ENCODE data around the gene LDLRAD4. TPM values are rescaled to one million over a fixed set of nuclear protein-coding genes. Genes with fewer than 3 reads are reported as not detected.

The LDLRAD4 gene
- total RNA-seq, 2 experiments from 2014 or later = 37.3 to 38.5 TPM

DNA sequence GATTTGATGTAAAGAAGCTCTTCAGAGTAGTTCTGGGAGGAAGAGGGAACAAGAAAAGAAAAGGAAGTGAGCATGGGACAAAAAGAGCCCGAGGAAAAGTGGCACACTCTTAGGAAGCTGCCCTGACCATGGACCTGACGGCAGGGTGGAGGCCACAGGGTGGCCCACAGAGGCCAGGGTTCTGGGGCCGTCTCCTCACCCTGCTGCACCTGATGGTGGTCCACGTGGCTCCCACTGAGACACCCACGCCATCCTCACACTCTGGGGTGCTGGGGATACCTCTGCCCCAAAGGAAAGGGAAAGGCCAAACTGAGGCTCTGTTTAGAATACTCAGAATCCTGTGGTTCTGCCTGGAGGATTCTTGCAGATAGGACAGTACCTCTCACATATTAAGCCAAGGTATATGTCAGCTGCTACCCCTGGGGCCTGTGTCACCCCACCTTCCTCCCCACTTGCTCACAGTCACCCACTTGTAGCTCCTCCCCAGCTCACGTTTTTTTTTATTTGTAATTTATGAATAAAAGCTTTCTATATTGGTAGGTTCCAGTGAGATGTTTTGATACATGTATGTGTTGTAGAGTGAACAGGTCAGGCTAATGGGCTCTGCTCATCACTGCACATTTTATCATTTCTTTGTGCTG is 171.1 kb downstream of the LDLRAD4 start:
- TF ChIP-seq, protein P1, sequence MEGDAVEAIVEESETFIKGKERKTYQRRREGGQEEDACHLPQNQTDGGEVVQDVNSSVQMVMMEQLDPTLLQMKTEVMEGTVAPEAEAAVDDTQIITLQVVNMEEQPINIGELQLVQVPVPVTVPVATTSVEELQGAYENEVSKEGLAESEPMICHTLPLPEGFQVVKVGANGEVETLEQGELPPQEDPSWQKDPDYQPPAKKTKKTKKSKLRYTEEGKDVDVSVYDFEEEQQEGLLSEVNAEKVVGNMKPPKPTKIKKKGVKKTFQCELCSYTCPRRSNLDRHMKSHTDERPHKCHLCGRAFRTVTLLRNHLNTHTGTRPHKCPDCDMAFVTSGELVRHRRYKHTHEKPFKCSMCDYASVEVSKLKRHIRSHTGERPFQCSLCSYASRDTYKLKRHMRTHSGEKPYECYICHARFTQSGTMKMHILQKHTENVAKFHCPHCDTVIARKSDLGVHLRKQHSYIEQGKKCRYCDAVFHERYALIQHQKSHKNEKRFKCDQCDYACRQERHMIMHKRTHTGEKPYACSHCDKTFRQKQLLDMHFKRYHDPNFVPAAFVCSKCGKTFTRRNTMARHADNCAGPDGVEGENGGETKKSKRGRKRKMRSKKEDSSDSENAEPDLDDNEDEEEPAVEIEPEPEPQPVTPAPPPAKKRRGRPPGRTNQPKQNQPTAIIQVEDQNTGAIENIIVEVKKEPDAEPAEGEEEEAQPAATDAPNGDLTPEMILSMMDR (IDR thresholded peaks at IDR 0.05) = no peak
- no peak overlapping the region for H3K4me3 Mint-ChIP-seq
- H3K27ac Mint-ChIP-seq = no peak overlapping the region
- no peak for ATAC-seq
- ChIA-PET CTCF (interaction anchor here (0.8 to 1.1 kb wide), 2 partner anchors 88 to 173 kb away, joined by 3 to 4 read pairs; no protein-coding TSS in a partner anchor), POLR2A (interaction anchor here (0.9 to 1.0 kb wide), 2 partner anchors 27 to 173 kb away, joined by 3 read pairs; no protein-coding TSS in a partner anchor)
- H3K4me1 Mint-ChIP-seq (ENCODE audit: low read depth) = peaks cover 9% of the 10 kb centered on the region
- intact Hi-C loops (cut with micrococcal nuclease) = no loop called here
- H3K36me3 Mint-ChIP-seq (ENCODE audit: low read depth) = peaks cover 9% of the 10 kb centered on the region
- no peaks in the 10 kb centered on the region for H3K9me3 Mint-ChIP-seq
- H3K27me3 Mint-ChIP-seq = no peaks in the 10 kb centered on the region
- DNase-seq = no peak

DNA sequence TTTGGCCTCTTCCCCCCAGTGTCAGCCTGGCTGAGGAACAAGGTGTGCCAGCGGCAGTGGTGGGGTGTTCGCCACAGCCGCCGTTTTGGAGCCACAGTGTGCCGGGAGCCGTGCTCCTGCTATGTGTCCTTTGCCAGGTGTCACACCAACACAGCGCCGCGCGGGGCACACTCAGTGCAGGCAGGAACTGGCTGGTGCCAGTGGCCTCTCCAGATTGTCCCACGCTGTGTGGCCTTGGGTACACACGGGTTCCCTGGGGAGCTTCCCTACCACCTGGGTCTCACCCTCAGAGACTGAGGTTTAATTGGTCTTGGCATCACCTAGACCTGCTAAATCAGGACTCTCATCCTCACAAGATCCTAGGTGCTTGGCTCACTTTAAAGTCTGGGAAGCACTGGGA is 171.6 kb downstream of the LDLRAD4 start:
- Mint-ChIP-seq H3K27me3 (no peaks in the 10 kb centered on the region), H3K4me3 (no peak overlapping the region), H3K9me3 (no peaks in the 10 kb centered on the region), H3K4me1 (ENCODE audit: low read depth) (peaks cover 12% of the 10 kb centered on the region), H3K36me3 (ENCODE audit: low read depth) (peaks cover 11% of the 10 kb centered on the region), H3K27ac (no peak overlapping the region)
- ATAC-seq (no peak), DNase-seq (no peak)
- intact Hi-C loops (cut with micrococcal nuclease) = no loop called here
- CTCF ChIA-PET = interaction anchor here (0.8 to 1.1 kb wide), 2 partner anchors 89 to 174 kb away, joined by 3 to 4 read pairs; no protein-coding TSS in a partner anchor
- POLR2A ChIA-PET = interaction anchor here (0.9 to 1.0 kb wide), 3 partner anchors 7 to 174 kb away, joined by 3 read pairs; no protein-coding TSS in a partner anchor
- TF ChIP-seq, protein P1 (IDR thresholded peaks at IDR 0.05) = no peak

DNA sequence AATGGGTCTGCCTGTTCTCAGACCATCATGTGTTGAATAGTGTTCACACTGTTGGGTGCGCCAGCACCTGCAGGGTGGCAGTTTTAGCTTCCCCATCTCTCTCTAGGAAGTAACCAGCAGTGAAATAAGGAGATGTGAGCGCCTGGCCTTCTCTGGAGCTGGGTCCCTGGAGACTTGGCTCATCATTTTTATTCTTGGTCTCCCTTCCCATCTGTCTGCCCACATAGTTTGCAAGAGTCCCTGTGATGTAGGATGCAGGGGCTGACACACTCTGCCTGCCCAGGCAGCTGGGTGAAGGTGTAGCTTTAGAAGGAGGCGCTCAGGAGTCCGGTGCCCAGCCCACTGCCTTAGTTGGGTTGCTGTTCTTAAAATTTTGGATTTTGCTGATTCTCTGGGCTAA is 172.2 kb downstream of the LDLRAD4 start:
- peaks cover 11% of the 10 kb centered on the region for H3K36me3 Mint-ChIP-seq (ENCODE audit: low read depth)
- TF ChIP-seq, protein P1 (IDR thresholded peaks at IDR 0.05) = no peak
- no peaks in the 10 kb centered on the region for H3K27me3 Mint-ChIP-seq
- POLR2A ChIA-PET = interaction anchor here (0.9 to 1.0 kb wide), 3 partner anchors 8 to 174 kb away, joined by 3 read pairs; no protein-coding TSS in a partner anchor
- intact Hi-C loops (cut with micrococcal nuclease) = no loop called here
- CTCF ChIA-PET = interaction anchor here (0.6 kb wide), 1 partner anchor 550 kb away, joined by 3 read pairs; no protein-coding TSS in a partner anchor
- H3K4me3 Mint-ChIP-seq = no peak overlapping the region
- no peak for ATAC-seq
- no peaks in the 10 kb centered on the region for H3K9me3 Mint-ChIP-seq
- DNase-seq = no peak
- H3K27ac Mint-ChIP-seq = no peak overlapping the region
- H3K4me1 Mint-ChIP-seq (ENCODE audit: low read depth) = peaks cover 11% of the 10 kb centered on the region

DNA sequence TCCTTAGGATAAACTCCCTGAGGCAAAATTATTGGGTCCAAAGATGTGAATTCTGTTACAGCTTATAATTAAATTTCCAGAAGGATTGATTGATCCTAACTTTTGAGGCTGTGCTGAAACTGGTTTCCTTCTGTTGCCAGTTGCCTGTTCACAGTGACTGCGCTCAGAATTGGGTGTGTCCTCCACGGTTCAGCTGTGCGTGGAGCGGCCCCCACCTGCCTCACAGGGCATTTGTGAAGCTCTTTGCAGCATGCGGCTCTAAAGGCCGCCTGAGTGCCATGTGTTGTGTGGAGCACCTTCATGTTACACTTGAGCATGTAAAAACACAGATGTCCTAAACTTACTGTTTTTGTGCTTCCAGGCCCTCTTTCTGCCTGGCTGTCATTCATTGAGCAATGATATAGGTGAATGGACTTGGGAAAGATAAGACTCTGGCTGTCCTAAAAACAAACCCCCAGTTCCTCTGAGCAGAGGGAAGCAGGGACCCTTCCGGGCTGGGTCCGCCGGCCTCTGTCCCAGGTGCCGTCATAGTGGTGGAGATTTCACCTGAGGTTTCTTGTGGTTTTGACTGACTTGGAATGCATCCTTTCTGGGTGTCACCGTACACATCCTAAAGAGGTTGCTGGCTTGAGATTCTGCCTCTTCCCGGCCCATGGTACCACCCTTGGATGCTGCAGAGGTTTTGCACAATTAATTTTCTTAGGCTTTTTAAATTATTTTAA is 173.6 kb downstream of the LDLRAD4 start:
- intact Hi-C loops (cut with micrococcal nuclease) = no loop called here
- H3K9me3 Mint-ChIP-seq = no peaks in the 10 kb centered on the region
- CTCF ChIA-PET = interaction anchor here (1.2 kb wide), 1 partner anchor 176 kb away, joined by 4 read pairs; no protein-coding TSS in a partner anchor
- ATAC-seq (no peak), DNase-seq (no peak)
- no peaks in the 10 kb centered on the region for H3K27me3 Mint-ChIP-seq
- H3K4me3 Mint-ChIP-seq = no peak overlapping the region
- H3K27ac Mint-ChIP-seq = no peak overlapping the region
- POLR2A ChIA-PET = interaction anchor here (0.8 kb wide), 1 partner anchor 15 kb away, joined by 4 read pairs; no protein-coding TSS in a partner anchor
- H3K36me3 Mint-ChIP-seq (ENCODE audit: low read depth) = peaks cover 11% of the 10 kb centered on the region
- TF ChIP-seq, protein P1 (IDR thresholded peaks at IDR 0.05) = no peak
- peaks cover 11% of the 10 kb centered on the region for H3K4me1 Mint-ChIP-seq (ENCODE audit: low read depth)
